Endothelial cell (in vitro differentiated cells): ENCODE data around the gene KDM2B. TPM values are rescaled to one million over a fixed set of nuclear protein-coding genes. Genes with fewer than 3 reads are reported as not detected.
A peak's percentile ranks its signal among the peaks of the same experiment; 100 is the strongest.

Experiments used
- DNase-seq: peaks from one replicate; pipeline ENCODE4 v3.0.0; 2021; ENCODE audit warnings: low spot score
- H3K27ac Mint-ChIP-seq: one replicate; pipeline ENCODE4 v1.8.0; 2021; ENCODE audit warnings: mixed read lengths, inconsistent platforms; ENCODE audit not compliant: unreplicated experiment
- H3K27me3 Mint-ChIP-seq: one replicate; pipeline ENCODE4 v1.8.0; 2021; ENCODE audit warnings: mild to moderate bottlenecking, moderate library complexity, mixed read lengths, inconsistent platforms; ENCODE audit not compliant: unreplicated experiment
- H3K36me3 Mint-ChIP-seq: one replicate; pipeline ENCODE4 v1.8.0; 2021; ENCODE audit warnings: mild to moderate bottlenecking, low read depth, mixed read lengths, inconsistent platforms; ENCODE audit not compliant: unreplicated experiment
- H3K4me1 Mint-ChIP-seq: one replicate; pipeline ENCODE4 v1.8.0; 2021; ENCODE audit warnings: mild to moderate bottlenecking, mixed read lengths, inconsistent platforms; ENCODE audit not compliant: unreplicated experiment
- H3K4me3 Mint-ChIP-seq: one replicate; pipeline ENCODE4 v1.8.0; 2021; ENCODE audit warnings: mild to moderate bottlenecking, mixed read lengths, inconsistent platforms; ENCODE audit not compliant: unreplicated experiment
- H3K9me3 Mint-ChIP-seq: one replicate; pipeline ENCODE4 v1.8.0; 2021; ENCODE audit warnings: mixed read lengths, inconsistent platforms; ENCODE audit not compliant: unreplicated experiment
- CTCF ChIP-seq: fragments of 200-600 bp; sonication (generic); IDR thresholded peaks from one replicate; pipeline ENCODE4 v1.5.0; 2021; ENCODE audit warnings: antibody characterized with exemption; ENCODE audit not compliant: unreplicated experiment
- total RNA-seq: library from RNA; stranded (reverse); fragmentation: NEBNext Ultra II Directional; extraction: Animal tissue kit (Norgen Biotek cat#: 25700); gene quantifications from one replicate; pipeline ENCODE4 v1.2.1, GENCODE V29; 2021; ENCODE audit not compliant: unreplicated experiment

Gene KDM2B
- total RNA-seq, 1 donor from 2014 or later = 36.7 TPM

DNA sequence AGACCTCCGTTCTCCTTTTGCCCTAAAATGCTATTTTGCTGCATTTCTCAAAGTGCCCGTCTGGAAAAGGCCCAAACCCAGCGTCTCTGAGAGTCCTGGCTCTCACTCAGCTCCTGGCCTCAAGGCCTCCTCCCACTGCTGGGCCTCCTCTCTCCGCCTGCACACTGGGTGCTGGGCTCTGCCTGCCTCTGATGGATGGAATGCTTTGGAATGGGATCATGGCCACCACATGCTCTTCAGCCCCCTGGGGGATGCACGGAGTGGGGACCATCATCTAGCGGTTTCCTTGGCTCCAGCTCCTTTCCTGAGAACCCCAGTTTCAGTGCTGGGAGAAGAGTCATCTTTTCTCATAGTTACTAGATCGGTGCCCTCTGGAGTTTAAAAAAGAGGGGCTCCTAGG is 65.2 kb downstream of the KDM2B start:
- no peak overlapping the region for H3K4me3 Mint-ChIP-seq
- H3K36me3 Mint-ChIP-seq = peaks cover 5% of the 10 kb centered on the region
- no peak for DNase-seq
- no peaks in the 10 kb centered on the region for H3K4me1 Mint-ChIP-seq
- H3K9me3 Mint-ChIP-seq = no peaks in the 10 kb centered on the region
- TF ChIP-seq CTCF = no peak
- H3K27ac Mint-ChIP-seq = peak overlapping the region; percentile 49
- peaks cover 2% of the 10 kb centered on the region for H3K27me3 Mint-ChIP-seq

DNA sequence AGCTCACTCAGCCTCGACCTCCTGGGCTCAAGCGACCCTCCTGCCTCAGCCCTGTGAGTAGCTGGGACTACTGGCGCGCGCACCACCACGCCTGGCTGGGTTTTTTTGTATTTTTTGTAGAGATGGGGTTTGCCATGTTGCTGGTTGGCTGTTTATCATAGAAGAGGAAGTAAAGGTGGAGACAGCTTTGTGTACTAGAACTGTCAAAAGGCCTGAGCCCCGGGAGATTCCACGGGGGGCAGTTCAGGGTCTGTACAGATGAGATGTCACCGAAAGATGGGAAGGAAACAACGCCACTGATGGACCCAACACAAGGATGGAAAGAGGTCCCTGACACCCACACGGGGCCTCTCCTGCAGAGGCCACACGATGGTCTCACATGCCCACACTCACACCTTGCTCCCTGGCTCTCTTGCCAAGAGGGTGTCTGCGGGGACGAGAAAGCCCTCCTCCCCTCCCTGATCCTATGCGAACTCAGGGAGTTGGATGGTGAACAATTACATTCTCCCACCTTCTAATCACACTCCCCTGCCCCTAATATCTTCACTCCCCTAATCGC is 66.6 kb downstream of the KDM2B start:
- no peak for DNase-seq
- Mint-ChIP-seq H3K27me3 (peaks cover 7% of the 10 kb centered on the region), H3K27ac (no peak overlapping the region), H3K4me1 (no peaks in the 10 kb centered on the region), H3K36me3 (peaks cover 10% of the 10 kb centered on the region), H3K4me3 (no peak overlapping the region), H3K9me3 (no peaks in the 10 kb centered on the region)
- no peak for TF ChIP-seq CTCF

DNA sequence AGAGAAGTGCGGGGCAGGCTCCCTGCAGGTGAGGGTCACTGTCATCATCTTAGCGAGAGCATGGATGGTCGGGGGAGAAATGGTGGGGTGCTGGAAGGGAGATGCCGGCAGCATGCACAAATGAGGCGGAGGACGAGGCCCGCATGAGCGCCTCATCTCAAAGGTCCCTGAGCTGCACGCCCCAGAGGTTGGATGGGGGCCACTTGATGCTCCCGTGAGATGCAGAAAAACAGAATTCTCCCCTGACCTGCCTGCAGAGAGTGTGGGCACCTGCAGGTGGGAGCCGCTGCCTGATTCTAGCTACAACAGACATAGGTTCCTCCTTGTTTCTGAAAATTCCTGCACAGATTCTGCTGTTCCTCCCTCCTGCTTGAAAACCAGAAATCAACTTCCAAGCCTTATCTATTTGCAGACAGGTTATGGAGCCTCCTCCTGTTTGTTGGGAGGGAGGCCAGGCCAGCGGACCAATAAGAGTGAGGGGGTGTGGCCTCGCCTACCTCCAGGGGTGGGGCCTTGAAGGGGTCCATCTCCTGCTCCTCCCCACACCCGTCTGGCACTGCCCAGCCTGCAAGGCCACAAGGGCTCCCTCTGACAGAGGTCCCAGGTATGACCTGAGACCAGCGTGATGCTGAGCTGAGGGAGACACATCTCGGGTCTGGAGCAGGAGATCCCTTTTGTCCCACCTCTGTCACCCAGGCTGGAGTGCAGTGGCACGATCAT is 67.2 kb downstream of the KDM2B start:
- H3K27ac Mint-ChIP-seq = no peak overlapping the region
- no peaks in the 10 kb centered on the region for H3K9me3 Mint-ChIP-seq
- H3K36me3 Mint-ChIP-seq = peaks cover 10% of the 10 kb centered on the region
- H3K4me1 Mint-ChIP-seq = no peaks in the 10 kb centered on the region
- H3K27me3 Mint-ChIP-seq = peaks cover 7% of the 10 kb centered on the region
- no peak for TF ChIP-seq CTCF
- H3K4me3 Mint-ChIP-seq = no peak overlapping the region
- no peak for DNase-seq

- Mint-ChIP-seq H3K27me3 (peaks cover 7% of the 10 kb centered on the region), H3K4me3 (no peak overlapping the region), H3K27ac (no peak overlapping the region), H3K4me1 (no peaks in the 10 kb centered on the region), H3K9me3 (no peaks in the 10 kb centered on the region), H3K36me3 (peaks cover 10% of the 10 kb centered on the region)
- DNase-seq = no peak
- TF ChIP-seq CTCF = no peak
Observed at GRCh38 chr12:121512561-121512960, 68.3 kb downstream of the KDM2B start.

DNA sequence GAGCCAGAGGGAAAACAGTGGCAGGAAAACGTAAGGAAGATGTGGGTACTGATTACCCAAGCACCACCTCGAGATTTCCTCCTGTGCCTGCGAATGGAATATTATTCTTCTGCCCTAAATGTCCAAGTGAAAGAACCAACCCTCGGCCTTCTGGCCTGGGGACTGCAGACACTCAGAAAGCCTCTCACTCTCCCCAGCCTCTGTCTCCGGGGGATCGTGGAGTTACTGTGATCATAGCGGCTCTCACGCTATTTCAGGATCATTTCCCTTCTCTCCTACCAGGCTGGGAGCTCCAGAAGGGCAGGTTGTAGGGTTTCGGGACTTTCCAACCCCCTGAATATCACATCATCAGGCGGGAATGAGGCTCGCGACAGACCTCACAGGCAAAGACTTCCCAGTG is 68.9 kb downstream of the KDM2B start:
- TF ChIP-seq CTCF = no peak
- DNase-seq = no peak
- no peaks in the 10 kb centered on the region for H3K4me1 Mint-ChIP-seq
- no peaks in the 10 kb centered on the region for H3K9me3 Mint-ChIP-seq
- H3K27me3 Mint-ChIP-seq = peaks cover 7% of the 10 kb centered on the region
- H3K27ac Mint-ChIP-seq = no peak overlapping the region
- H3K4me3 Mint-ChIP-seq = no peak overlapping the region
- peaks cover 10% of the 10 kb centered on the region for H3K36me3 Mint-ChIP-seq
